GM06990 (cell line): Measurements from ENCODE around the gene SLC44A1.

Experiments used
- DNase-seq: peaks from one replicate; pipeline ENCODE4 v3.0.0-alpha.2; 2011; ENCODE audit not compliant: insufficient read length; ENCODE audit errors: extremely low read depth
- H3K27me3 ChIP-seq: replicated peaks from 2 replicates; pipeline ENCODE4 v1.6.0; 2011; ENCODE audit warnings: low read length; ENCODE audit not compliant: control insufficient read depth, insufficient read depth
- H3K36me3 ChIP-seq: 2 replicates; pipeline ENCODE4 v1.5.1; 2011; ENCODE audit warnings: low read length; ENCODE audit not compliant: control insufficient read depth, insufficient read depth
- H3K4me3 ChIP-seq: replicated peaks from 2 replicates; pipeline ENCODE4 v1.5.1; 2011; ENCODE audit warnings: low read depth, mild to moderate bottlenecking, control low read depth, low read length
- TF ChIP-seq, protein P1 (sequence below): IDR thresholded peaks from 2 replicates; pipeline ENCODE4 v1.5.1; 2011; ENCODE audit warnings: low read length, control low read depth, mild to moderate bottlenecking, inconsistent platforms; ENCODE audit not compliant: insufficient read depth, poor library complexity, severe bottlenecking

SLC44A1 gene

GRCh38 chr9:105281926-105282325, 37.5 kb downstream of the SLC44A1 start:
- no peak for DNase-seq
- H3K4me3 ChIP-seq = no peak overlapping the region

GRCh38 chr9:105282870-105283621, 38.6 kb downstream of the SLC44A1 start:
- no peak for DNase-seq
- Histone ChIP-seq H3K4me3 (no peak overlapping the region), H3K27me3 (no peaks in the 10 kb centered on the region), H3K36me3 (no peaks in the 10 kb centered on the region)
- TF ChIP-seq, protein P1, sequence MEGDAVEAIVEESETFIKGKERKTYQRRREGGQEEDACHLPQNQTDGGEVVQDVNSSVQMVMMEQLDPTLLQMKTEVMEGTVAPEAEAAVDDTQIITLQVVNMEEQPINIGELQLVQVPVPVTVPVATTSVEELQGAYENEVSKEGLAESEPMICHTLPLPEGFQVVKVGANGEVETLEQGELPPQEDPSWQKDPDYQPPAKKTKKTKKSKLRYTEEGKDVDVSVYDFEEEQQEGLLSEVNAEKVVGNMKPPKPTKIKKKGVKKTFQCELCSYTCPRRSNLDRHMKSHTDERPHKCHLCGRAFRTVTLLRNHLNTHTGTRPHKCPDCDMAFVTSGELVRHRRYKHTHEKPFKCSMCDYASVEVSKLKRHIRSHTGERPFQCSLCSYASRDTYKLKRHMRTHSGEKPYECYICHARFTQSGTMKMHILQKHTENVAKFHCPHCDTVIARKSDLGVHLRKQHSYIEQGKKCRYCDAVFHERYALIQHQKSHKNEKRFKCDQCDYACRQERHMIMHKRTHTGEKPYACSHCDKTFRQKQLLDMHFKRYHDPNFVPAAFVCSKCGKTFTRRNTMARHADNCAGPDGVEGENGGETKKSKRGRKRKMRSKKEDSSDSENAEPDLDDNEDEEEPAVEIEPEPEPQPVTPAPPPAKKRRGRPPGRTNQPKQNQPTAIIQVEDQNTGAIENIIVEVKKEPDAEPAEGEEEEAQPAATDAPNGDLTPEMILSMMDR = no peak

More at GRCh38 chr9:105281926-105282325, 37.5 kb downstream of the SLC44A1 start:
- no peaks in the 10 kb centered on the region for H3K36me3 ChIP-seq
- TF ChIP-seq, protein P1 = no peak
- no peaks in the 10 kb centered on the region for H3K27me3 ChIP-seq

DNA sequence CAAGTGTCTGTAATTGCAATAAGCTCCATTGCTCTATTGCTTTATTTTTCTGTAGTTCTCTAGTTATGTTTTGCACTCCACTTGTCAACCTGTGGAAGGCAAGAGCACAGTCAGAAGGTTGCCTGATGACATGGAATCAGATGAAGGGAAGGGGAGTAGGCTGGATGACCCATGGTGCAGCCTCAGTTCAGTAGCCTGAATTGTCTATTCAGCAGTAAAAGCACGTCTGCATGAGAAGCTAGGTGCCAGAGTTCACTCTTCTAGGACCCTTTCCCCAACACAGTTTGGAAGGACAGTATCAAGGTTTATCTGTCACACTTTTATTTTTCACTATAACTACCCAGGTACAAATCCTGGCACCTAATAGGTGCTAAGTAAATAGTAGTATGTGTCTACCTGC, 39.3 kb downstream of the SLC44A1 start:
- TF ChIP-seq, protein P1 = no peak
- no peak for DNase-seq
- Histone ChIP-seq H3K36me3 (no peaks in the 10 kb centered on the region), H3K27me3 (no peaks in the 10 kb centered on the region), H3K4me3 (no peak overlapping the region)

- Histone ChIP-seq H3K27me3 (no peaks in the 10 kb centered on the region), H3K36me3 (no peaks in the 10 kb centered on the region), H3K4me3 (no peak overlapping the region)
- TF ChIP-seq, protein P1 = no peak
- DNase-seq = no peak
These were observed 40.0 kb downstream of the SLC44A1 start for GRCh38 chr9:105284463-105284862.

DNA sequence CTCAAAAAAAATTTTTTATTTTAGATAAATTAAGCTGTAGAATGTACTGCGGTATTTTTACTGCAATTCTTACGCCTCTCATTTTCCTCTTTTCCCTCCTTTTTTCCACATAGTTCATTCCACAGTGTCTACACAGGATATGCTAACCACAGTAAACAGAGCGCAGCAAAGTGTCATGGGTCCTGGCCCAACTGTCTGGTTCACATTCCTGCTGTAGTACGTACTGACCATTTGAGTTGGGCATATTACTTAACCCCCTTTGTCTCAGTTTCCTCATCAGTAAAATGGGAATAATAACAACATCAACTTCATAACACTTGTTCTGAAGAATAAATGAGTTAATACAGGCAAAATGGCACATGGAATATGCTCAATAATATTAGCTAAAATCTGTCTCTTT, 41.6 kb downstream of the SLC44A1 start:
- TF ChIP-seq, protein P1 = no peak
- Histone ChIP-seq H3K36me3 (no peaks in the 10 kb centered on the region), H3K27me3 (no peaks in the 10 kb centered on the region), H3K4me3 (no peak overlapping the region)
- no peak for DNase-seq
